ENCODE measurements around the gene TMEM42.

DNA sequence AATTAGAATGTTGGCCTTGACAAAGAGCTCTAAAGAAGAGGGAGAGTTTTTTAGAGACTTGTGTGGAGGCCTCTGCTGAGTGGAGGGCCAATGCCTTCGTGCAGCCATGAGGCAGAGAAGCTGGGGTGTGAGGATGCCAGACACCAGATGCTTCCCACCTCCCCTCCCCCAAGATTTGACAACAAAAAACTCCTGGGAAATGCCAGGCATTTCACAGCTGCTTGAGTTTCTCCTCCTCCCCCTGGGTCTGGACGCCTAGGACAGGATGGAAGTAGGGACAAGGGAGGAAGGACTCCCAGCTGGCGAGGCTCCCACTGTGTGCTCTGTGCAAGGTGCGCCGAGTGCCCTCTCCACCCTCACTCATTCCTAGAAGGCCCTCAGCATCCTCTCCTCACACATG is 32.8 kb downstream of the TMEM42 start:
- no peak for TF ChIP-seq YY1 (IDR thresholded peaks at IDR 0.05; ENCODE audit: insufficient read depth, insufficient read length)
- no peak for TF ChIP-seq ZNF274 (IDR thresholded peaks at IDR 0.05; ENCODE audit: low read depth, low read length)

Measured in NT2/D1 (cell line).